ACHN (cell line): ENCODE results near the gene INAFM1.
A peak's percentile ranks its signal among the peaks of the same experiment; 100 is the strongest.
"Not testable (repeated sequence)": the region's sequence is repeated elsewhere in the genome, so short reads cannot be mapped to it uniquely, and the experiment has no call there.

Experiments used
- DNase-seq: peaks from one replicate; pipeline ENCODE4 v3.0.0-alpha.2; 2015
- in situ Hi-C: cut with HindIII; loops from 2 replicates; pipeline ENCODE4 v1.10.0; 2017; ENCODE audit warnings: low sequenced_read_pairs, low pct_ligation_motif_present, low pct_unique_long_range_greater_than_20kb

INAFM1 gene

GRCh38 chr19:47296036-47296435 lies 21.4 kb downstream of the INAFM1 start:
- DNase-seq, result peak; percentile 71
- in situ Hi-C loops, result no loop called here

- DNase-seq, in situ Hi-C loops: not testable (repeated sequence)
These were observed 26.2 kb downstream of the INAFM1 start for GRCh38 chr19:47300867-47301266.

GRCh38 chr19:47302249-47302648 lies 27.6 kb downstream of the INAFM1 start:
- in situ Hi-C loops, result no loop called here
- DNase-seq, result no peak

GRCh38 chr19:47303966-47304365 lies 29.3 kb downstream of the INAFM1 start:
- no peak for DNase-seq
- in situ Hi-C loops, result no loop called here

- in situ Hi-C loops, result no loop called here
- peak; percentile 67 for DNase-seq
These were observed 30.6 kb downstream of the INAFM1 start for GRCh38 chr19:47305309-47305751.

- no peak for DNase-seq
- in situ Hi-C loops, result no loop called here
These were observed 31.6 kb downstream of the INAFM1 start for GRCh38 chr19:47306303-47306702.

GRCh38 chr19:47309038-47309437 lies 34.4 kb downstream of the INAFM1 start:
- DNase-seq, result no peak
- in situ Hi-C loops, result no loop called here

GRCh38 chr19:47309608-47310007 lies 34.9 kb downstream of the INAFM1 start, which contains the start of gene C5AR1:
TSS of gene C5AR1 (plus strand) at chr19:47309861. CDS start at chr19:47309896, 35 bp downstream.
- in situ Hi-C loops, result no loop called here
- DNase-seq, result no peak

DNA sequence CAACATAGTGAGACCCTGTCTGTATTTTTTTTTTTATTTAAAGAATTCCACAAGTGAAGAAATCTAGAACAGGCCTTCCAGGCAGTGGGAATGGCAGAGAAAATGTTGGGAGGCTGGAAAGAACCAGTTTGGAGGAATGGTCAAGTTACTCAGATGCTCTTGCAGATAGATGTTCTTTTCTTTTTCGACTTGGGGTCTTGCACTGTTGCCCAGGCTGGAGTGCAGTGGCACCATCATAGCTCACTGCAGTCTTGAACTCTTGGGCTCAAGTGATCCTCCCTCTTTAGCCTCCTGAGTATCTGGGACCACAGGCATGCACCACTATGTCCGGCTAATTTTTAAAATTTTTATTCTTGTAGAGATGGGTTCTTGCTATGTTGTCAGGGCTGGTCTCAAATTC lies 35.6 kb downstream of the INAFM1 start:
- no peak for DNase-seq
- in situ Hi-C loops, result no loop called here

DNA sequence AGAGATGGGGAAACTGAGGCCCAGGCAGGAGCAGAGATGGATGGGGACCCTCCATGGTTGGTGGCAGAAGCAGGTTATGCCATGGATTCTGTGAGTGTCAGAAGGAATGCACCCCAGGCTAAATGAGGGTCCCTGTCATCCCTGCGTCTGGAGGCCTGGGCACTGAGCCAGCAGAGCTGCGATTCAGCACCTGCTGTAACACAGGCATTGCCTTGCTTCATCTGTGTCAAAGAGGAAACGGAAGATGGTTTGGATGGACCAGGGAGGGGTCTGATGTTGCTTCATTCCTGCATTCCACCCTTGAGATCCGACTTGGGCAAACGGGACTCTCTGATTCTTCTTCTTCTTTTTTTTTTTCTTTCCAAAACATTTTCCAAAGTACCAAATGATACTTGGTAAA lies 36.1 kb downstream of the INAFM1 start:
- in situ Hi-C loops, result no loop called here
- no peak for DNase-seq

- in situ Hi-C loops, result no loop called here
- DNase-seq, result no peak
These were observed 37.8 kb downstream of the INAFM1 start for GRCh38 chr19:47312366-47313006.

DNA sequence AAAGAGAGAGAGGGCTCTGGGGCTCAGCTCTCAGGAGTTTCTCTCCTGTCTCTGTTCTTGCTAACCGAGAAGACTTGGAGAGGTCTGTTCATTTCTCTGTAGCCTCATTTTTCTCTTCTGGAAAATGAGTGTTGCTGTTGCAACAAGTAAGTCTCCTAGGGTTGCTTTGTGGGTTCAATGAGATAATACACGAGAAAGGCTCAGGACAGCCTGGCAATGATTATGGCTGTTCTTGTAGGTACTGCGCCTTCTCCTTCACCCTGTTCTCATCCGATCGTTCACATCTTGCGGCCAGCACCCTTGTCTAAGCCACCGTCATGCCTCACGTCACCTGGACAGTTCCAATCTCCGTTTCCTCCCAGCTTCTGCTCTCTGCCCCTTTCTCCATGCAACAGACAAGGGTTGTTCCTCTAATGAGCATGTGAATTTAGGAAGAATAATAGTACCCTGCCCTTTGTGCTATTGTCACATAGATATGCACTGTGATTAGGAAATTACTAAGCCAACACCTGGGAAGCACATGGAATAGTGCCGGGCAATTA lies 39.1 kb downstream of the INAFM1 start:
- DNase-seq, result no peak
- in situ Hi-C loops, result no loop called here

- in situ Hi-C loops, result no loop called here
- DNase-seq, result peak; percentile 78
These were observed 40.6 kb downstream of the INAFM1 start for GRCh38 chr19:47315125-47315821.

- in situ Hi-C loops, result no loop called here
- DNase-seq, result no peak
These were observed 41.8 kb downstream of the INAFM1 start for GRCh38 chr19:47316513-47316912.

- in situ Hi-C loops, result no loop called here
- no peak for DNase-seq
These were observed 45.5 kb downstream of the INAFM1 start for GRCh38 chr19:47319923-47320871.

GRCh38 chr19:47321630-47322029 lies 46.9 kb downstream of the INAFM1 start:
- in situ Hi-C loops, result no loop called here
- DNase-seq, result no peak

DNA sequence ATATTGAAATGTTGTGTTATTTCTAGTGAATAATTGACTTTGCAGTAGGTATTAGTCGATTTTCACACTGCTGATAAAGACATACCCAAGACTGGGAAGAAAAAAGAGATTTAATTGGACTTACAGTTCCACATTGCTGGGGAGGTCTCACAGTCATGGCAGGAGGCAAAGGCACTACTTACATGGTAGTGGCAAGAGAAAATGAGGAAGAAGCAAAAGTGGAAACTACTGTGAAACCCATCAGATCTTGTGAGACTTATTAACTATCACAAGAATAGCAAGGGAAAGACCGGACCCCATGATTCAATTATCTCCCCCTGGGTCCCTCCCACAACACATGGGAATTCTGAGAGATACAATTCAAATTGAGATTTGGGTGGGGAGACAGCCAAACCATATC lies 47.4 kb downstream of the INAFM1 start:
- in situ Hi-C loops, result no loop called here
- DNase-seq, result no peak

DNA sequence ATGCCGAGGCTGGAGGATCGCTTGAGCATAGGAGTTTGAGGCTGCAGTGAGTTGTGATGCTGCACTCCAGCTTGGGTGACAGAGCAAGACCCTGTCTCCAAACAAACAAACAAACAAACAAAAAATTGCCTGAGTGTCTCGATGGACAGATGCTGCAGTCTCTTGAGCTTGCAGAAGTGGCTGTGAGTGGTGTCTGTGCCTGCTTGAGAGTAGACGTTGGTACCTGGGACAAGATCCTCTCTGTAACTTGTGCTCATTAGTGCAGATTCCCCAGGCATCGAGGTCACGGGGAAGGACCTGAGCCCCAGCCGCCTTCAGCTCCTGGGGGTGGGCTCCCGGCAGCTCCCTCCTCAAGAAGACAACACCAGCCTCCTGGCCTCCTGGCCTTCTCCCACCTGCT lies 48.7 kb downstream of the INAFM1 start:
- DNase-seq, result no peak
- in situ Hi-C loops, result no loop called here

GRCh38 chr19:47323872-47324271 lies 49.2 kb downstream of the INAFM1 start:
- DNase-seq, result no peak
- in situ Hi-C loops, result no loop called here
